ENCODE data around the gene UPK3B. TPM values are rescaled to one million over a fixed set of nuclear protein-coding genes. Genes with fewer than 3 reads are reported as not detected.
A peak's percentile ranks its signal among the peaks of the same experiment; 100 is the strongest.

The UPK3B gene
- total and polyA plus RNA-seq, 2 of the 13 experiments (the other 11 are each of a cell fraction or from before 2014, with no cell fraction given), result not detected

- TF ChIP-seq ZNF570 (CRISPR knock-in tag; IDR thresholded peaks at IDR 0.05; ENCODE audit: borderline replicate concordance) (no peak), ZNF709 (CRISPR knock-in tag; IDR thresholded peaks at IDR 0.05) (no peak), NR1H2 (CRISPR knock-in tag; IDR thresholded peaks at IDR 0.05; ENCODE audit: borderline replicate concordance, low read depth) (no peak), HNRNPLL (IDR thresholded peaks at IDR 0.05; ENCODE audit: low read depth, low read length, poor library complexity, severe bottlenecking) (no peak), ZNF431 (CRISPR knock-in tag; IDR thresholded peaks at IDR 0.05; ENCODE audit: borderline replicate concordance, low read depth) (no peak), ZFP36 (IDR thresholded peaks at IDR 0.05; ENCODE audit: borderline replicate concordance, low read depth, low read length, partially characterized antibody) (no peak), HNF4A (CRISPR knock-in tag; IDR thresholded peaks at IDR 0.05) (peak; percentile 30; the same call in 1 of the 2 replicates), ZNF83 (CRISPR knock-in tag; IDR thresholded peaks at IDR 0.05; ENCODE audit: borderline replicate concordance) (no peak), ZNF577 (CRISPR knock-in tag; IDR thresholded peaks at IDR 0.05; ENCODE audit: borderline replicate concordance, low read depth) (no peak), ZNF724P (CRISPR knock-in tag; IDR thresholded peaks at IDR 0.05; ENCODE audit: borderline replicate concordance) (no peak), FUBP1 (CRISPR knock-in tag; IDR thresholded peaks at IDR 0.05; ENCODE audit: borderline replicate concordance) (no peak), ZNF496 (CRISPR knock-in tag; IDR thresholded peaks at IDR 0.05; ENCODE audit: insufficient replicate concordance) (no peak), FOXC1 (CRISPR knock-in tag; IDR thresholded peaks at IDR 0.05; ENCODE audit: borderline replicate concordance) (no peak), SP4 (CRISPR knock-in tag; IDR thresholded peaks at IDR 0.05) (no peak; the same call in 1 of the 2 replicates), MAX (IDR thresholded peaks at IDR 0.05) (0 out of 2 replicates have a peak, but pooled peaks have one; percentile 22), THAP7 (CRISPR knock-in tag; IDR thresholded peaks at IDR 0.05) (no peak), HMGXB4 (CRISPR knock-in tag; IDR thresholded peaks at IDR 0.05; ENCODE audit: borderline replicate concordance in 1 of 2, low read depth in 1 of 2) (peak; percentile 37 to 42; a peak in 2 of 4 replicates), ZNF619 (CRISPR knock-in tag; IDR thresholded peaks at IDR 0.05) (no peak), TAF1 (CRISPR knock-in tag; IDR thresholded peaks at IDR 0.05) (no peak)
- TF ChIP-seq, protein P1, sequence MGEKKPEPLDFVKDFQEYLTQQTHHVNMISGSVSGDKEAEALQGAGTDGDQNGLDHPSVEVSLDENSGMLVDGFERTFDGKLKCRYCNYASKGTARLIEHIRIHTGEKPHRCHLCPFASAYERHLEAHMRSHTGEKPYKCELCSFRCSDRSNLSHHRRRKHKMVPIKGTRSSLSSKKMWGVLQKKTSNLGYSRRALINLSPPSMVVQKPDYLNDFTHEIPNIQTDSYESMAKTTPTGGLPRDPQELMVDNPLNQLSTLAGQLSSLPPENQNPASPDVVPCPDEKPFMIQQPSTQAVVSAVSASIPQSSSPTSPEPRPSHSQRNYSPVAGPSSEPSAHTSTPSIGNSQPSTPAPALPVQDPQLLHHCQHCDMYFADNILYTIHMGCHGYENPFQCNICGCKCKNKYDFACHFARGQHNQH (CRISPR knock-in tag; IDR thresholded peaks at IDR 0.05), result no peak
- TF ChIP-seq, protein P2, sequence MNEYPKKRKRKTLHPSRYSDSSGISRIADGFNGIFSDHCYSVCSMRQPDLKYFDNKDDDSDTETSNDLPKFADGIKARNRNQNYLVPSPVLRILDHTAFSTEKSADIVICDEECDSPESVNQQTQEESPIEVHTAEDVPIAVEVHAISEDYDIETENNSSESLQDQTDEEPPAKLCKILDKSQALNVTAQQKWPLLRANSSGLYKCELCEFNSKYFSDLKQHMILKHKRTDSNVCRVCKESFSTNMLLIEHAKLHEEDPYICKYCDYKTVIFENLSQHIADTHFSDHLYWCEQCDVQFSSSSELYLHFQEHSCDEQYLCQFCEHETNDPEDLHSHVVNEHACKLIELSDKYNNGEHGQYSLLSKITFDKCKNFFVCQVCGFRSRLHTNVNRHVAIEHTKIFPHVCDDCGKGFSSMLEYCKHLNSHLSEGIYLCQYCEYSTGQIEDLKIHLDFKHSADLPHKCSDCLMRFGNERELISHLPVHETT (CRISPR knock-in tag; conservative IDR thresholded peaks at IDR 0.05), result no peak
These were observed 2.8 kb downstream of the UPK3B start (continued) for GRCh38 chr7:76512941-76513816.

All from HepG2 (cell line).